Stimulated activated CD8-positive, alpha-beta memory T cell treated with anti-CD3 and anti-CD28 coated beads, Interleukin-12 subunit alpha, Interleukin-12 subunit beta, amount 100 ng/mL, for 1 hour (primary cell): ENCODE results near the gene MCC.

Experiments
- DNase-seq: peaks from one replicate; pipeline ENCODE4 v3.0.0-alpha.2; 2020; ENCODE audit warnings: low read depth

The MCC gene

DNA sequence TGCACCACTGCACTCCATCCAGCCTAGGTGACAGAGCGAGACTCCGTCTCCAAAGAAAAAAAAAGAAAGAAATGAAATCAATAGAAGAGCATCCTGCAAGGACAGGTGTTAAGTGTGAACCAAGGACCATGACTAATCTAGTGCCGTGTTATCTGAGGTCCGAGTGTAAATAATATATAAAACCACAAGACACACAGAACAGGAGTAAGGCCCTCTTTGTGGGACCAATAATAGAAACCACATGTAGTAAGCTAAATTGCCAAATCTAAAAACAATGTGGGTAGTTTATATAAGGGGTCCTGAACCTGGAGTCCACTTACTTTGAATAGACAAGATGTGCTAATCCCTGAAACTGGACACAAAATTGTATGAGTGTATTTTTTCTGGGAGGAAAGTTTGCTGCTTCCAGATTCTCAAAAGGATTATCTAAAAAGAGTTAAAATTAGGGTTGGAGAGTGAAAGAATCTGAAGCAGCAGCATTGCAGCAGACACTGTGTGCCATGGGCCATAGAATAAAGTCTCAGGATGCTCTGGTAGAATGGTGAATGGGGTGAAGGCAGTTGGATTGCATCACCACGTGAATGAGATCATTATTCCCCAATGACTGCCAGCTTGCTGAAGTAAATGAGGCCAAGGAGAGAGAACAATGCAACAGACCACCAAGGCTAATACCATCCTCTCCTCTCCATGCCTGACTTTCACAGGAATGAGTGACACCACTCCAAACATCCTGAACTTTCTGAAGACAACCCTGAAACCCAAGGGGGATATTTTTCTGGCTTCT, 288.9 kb downstream of the MCC start:
- no peak for DNase-seq

DNA sequence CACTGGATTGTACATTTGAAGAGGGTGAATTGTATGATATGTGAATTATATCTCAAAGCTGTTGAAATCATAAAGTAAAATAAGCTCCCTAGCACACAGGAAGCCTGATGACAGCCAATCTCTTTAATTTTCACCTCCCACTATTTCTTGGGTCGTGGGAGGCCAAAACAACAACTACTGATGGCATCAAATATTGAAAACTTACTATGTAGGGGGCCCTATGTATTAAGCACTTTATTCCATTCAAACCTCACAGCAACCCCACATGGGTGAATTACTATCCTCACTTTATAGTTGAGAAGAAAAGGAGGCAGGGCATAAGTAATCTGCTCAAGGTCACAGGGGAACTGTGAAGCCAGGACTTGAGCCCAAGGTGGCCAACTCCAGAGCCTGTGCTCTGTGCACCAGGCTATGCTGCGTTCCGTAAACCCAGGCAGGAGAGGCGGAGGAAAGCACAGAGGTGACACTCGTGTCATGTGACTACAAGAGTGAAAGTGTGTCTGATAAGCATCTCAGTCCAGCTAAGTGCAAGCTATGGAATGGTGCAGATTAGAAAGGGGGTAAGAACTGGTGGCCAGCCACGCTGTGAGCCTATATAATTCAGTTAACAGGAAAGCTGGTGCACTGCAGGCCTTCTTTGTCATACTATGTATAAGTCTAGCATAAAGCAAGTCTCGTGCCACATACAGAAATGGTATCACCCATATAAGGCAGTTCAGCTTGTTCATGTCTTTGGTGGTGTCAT, 290.6 kb downstream of the MCC start:
- DNase-seq, result no peak

DNA sequence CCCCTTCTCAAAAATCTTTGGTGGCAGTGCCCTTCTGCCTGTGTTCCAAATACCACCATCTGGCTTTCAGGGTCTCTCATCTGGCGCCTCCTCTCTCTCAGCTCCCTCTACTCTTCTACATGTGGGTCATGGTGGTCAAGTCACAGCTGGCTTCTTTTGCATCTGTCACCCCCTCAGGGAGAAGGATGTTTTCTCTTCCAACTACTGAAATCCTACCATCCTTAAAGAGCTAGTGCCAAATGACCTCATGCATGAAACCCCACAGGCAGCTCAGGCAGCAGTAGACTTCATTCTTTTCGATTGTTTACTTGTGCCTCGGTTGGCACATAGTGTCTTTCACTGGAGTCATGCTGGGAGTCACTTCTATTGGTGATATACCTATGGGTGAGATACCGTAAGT, 292.5 kb downstream of the MCC start:
- DNase-seq, result no peak

DNA sequence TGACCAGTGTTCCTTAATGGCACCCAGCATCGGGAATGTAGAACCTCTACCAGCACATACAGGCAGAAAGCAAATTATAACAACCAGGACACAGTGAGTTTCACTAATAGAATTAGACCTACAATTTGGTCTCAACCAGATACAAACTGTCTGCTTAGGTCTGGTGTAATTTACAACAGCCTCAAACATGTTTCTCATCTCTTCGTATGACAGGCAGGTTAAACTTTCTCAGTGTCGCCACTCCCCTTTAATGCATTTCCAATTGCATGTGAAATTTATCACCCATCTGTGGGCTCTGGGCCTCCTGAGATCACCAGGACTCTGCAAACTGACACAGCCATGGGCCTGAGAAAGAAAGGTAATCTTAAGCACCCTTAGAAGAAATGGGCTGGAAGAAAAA, 293.0 kb downstream of the MCC start:
- no peak for DNase-seq

DNA sequence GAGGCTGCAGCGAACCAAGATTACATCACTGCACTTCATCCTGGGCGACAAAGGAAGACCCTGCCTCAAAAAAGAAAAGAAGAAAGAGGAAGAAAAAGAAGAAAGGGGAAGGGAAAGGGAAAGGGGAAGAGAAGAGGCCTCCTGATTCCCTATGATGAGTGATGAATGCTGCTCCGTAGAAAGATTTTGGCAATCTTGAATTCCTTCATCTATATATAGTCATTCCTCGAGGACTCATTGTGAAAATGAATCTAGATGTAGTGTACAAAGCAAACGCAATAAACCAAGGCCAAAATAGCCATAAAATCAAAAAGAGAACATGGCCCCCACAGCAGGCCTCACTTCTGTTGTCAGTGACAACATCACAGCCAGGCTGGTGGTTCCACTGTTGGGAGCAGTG, 293.7 kb downstream of the MCC start:
- no peak for DNase-seq

DNA sequence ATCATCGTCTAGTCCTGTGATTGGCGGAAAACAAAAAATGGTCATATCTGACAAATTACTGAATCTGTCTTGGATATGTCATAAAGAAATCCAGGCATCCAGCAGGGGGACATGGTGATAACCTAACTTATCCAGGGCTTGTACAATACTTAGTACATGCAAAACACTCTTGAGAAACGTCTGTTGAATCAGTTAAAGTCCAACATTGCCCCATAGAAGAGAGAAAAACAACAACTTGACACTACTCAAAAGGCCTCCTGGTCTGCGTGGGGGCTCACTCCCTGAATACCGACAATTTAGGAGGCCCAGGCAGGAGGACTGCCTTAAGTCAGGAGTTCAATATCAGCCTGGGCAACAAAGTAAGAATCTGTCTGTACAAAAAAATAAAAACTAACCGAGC, 294.1 kb downstream of the MCC start:
- DNase-seq, result no peak

DNA sequence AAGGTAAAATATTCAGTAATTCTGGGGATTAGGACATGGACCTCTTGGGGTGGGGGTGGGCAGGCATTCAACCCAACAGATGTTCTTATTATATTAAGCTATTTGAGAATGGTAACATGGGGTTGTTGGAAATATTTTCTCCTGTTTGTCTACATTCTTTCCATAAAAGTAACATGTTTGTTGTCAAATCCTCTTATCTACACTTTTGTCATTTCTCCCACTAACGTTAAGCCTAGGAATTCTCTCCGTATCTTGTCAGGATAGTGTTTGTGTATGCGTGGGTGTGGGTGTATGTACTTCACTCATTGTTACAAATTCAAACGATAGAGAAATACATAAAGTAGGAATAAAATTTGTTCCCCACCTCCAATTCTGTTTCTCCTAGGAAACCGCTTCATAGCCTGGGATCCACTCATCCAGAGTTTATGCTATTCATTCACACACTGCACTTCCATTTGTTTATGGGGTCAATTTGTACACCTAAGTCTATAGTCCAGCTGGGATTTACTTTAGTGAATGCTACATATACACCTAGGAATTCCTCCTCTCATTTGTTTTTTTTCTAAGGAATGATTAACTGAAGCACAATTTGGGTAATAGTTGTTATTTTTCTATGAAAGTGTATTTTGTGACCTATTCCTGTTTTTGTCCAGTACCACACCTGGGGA, 294.8 kb downstream of the MCC start:
- no peak for DNase-seq

DNA sequence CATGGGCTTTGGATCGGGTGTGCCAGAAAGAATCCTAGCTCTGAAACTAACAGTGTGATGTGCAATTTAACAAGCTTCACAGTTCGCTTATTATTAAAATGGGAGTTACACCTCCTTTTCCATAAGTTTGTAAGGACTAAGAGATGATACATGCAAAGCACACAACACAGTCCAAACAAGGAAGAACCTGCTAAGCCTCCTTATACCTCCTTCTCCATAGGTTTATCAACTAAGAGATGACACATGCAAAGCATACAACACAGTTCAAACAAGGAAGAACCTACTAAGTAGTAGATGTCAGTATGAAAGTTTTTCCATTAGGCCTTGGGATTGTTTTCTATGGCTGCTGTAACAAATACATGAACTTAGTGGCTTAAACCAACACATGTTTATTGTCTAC, 295.7 kb downstream of the MCC start:
- DNase-seq, result no peak

DNA sequence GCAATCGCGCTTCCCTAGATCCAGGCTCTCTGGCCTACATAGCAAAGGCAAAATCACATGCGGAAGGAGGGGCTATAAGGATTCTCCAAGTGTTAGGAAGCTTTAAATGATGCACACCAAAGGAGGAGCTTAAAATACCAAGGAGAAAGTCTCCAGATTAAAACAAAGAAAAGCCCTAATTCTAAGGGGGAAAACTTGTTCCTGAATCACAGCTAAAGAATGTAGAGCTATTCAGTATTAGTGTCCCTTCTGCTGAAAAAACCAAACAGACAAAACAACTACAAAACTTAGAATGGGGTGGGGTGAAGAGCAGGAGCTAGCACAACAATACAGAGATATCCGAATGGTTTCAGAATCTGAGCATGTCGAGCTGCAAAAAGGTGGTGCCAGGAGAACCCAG, 297.9 kb downstream of the MCC start:
- DNase-seq, result no peak

DNA sequence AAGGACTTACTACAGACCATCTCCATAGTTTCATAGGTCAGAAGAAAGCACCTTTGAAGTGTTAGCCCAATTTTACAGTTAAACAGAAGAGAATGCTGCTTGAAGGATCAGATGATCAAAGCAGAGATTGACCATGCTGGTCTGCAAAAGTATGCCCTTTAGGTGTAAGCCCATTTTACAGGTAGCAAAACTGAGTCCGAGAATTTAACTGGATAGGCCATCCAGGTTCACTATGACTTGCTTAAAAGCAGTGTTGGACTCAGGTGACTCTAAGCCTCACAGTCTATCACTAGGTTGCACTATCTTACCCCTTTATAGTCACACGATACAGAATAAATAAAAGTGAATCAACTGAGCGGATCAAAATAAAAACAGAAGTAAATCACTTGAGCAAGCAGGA, 299.0 kb downstream of the MCC start:
- no peak for DNase-seq

DNA sequence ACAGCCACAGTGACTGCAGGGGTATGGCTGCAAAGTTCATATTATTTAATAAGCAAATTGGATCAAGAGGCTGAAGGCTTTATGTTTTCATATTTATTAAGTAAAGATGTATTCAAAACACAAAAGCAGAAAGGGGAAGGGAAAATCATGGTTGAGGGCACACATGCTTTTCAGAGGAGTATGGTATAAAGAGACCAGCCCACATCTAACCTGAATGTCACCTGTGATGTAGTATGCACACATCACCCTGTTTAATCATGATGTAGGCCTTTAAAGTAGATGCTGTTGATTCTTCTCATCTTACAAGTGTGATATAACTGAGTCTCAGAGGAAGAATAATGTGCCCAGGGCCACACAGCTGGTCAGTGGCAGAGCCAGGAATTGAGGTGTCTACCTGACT, 299.8 kb downstream of the MCC start:
- DNase-seq, result no peak

DNA sequence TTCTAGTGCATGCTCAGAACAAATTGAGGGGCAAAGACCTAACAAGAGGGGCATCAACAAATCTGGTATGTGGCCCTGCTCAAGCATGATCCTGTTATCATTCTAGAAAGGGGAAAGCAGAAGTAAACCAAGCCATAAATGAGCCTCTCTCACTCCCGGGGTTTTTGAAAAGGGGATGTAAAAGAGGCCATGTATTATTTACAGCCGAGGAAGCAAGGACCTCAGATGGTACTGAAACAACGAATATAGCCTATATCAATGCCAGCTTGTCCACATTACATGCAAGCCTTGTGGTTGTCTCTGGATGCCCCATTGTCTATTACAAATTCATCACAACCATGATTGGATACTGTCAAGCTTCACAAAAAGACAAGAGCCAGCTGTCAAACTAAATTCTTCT, 300.3 kb downstream of the MCC start:
- DNase-seq, result no peak

DNA sequence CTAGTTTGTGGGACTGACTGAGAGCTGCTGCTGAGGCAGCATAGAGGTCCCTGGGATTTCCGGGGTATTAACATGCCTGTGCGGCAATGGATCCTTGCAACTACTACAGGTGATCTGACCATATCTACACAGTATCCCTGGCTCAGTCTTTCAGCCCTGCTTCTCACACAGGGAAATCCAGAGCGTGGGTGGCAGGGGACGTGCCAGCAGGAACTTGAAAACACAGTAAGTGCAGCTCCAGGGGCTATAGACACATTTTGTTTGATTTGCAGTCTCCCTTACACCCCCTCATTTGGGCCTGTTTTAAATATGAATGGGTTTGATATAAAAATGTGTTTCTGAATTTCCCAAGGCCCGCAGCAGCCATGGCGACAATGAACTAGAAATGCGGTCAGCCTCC, 302.2 kb downstream of the MCC start:
- DNase-seq, result no peak

DNA sequence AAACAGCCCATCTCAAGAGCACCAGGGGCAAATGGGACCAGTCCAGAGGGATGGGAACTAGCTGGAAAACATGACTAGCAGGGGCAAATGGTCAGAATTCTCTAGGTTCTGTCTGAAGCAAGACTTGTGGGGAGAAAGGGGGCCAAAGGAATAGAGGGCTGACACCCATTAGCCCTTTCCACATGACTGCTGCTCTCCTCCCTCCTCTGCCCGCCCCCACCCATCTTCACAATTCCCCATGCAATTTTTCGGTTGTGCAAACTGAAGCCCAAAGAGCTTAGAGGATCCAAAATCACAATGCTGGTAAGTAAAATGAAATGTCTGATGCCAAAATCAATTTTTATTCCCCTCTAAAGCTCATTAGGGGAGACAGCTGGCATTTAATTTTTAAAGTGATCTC, 304.6 kb downstream of the MCC start:
- no peak for DNase-seq

DNA sequence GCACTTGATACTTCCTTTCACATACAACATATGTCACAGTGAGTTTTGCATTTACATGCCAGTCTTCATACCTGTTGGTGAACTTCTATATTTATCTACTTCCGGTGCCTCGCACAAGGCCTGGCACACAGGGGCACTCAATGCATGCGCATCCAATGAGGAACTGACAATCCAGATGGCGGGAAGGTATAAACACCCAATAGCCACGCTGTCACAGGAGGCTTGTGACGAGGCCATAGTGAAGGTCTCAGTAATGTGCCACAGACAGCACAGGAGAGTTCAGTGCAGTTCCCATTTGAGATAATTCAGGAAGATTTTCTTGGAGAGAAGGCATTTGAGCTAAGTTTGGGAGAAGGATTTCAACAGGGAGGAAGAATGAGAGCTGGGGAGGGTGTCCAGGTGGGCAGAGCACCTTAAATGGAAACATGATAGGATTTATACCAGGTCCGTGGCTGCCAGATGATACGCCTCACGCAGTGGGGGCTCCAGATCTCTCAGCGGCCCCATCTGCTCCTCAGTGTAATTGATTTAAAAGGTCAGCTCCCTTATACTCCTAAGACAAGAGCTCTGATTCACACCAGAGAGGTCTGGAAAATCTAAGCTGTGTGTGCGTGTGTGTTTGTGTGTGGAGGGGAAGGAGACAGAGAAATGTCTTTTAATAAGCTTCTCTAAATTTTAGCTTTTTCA, 305.5 kb downstream of the MCC start:
- DNase-seq, result no peak

DNA sequence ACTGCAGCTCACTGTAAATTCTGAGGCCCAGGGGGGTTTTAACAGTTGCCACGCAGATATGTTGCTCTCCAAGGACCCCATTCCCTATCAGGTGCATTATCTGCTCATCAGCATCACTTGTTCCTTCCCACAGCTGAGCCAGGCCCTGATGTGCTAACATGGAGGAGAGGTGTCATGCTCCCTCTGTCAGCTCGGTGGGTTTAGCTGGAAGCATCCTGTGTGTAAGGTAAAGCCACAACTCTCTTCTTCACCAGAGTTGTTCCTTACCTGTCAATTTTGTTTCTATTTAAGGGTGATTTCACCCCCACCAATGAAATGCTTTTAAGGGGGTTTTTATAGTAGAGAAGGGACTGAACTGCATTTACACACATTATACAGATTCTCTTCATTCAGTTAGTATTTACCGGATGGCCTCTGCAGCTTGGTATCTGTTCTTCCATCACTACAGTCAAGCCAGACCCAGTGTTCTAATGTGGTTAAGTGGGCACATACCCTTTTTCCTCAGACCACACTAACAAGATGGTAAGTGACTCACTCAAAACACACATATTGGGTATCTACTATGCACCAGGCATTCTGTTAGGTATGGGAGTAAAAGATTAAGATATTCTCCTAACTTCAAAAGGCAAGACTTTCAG, 306.3 kb downstream of the MCC start:
- no peak for DNase-seq

DNA sequence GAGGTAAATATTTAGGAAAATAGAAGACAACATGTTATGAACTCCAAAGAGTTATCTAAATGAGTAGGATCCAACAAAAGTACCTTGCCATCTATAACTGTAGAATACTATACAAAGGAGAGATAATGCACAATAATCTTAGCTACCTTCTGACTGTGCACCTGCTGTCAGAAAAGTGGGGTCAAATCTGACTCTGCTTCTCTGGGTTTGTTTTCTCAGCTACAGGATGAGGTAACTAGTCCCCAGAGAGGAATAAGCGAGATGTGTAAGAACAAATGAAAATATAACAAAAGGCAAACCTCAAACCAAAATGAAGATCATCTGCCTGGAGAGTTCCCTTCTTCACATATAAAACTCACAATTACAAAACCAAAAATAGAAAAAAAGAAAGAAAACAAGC, 306.8 kb downstream of the MCC start:
- no peak for DNase-seq

DNA sequence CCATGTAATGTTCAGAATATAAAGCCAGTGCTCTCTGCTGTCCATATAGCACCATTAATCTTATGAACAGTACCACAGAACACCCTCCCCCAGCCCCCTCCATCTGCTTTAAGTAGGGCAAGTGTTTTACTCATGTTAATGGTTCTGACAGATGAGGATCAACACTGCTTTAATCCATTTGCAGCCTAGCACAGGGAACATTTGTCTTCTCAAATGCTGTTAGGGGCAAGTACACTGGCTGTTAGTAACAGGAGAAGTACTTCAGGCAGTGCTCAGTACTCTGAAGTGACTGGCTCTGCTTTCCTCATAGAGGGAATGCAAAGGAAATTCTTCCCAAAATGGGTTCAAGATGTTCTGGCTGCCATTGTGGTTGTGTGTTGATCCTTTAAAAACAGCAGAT, 309.1 kb downstream of the MCC start:
- DNase-seq, result no peak

DNA sequence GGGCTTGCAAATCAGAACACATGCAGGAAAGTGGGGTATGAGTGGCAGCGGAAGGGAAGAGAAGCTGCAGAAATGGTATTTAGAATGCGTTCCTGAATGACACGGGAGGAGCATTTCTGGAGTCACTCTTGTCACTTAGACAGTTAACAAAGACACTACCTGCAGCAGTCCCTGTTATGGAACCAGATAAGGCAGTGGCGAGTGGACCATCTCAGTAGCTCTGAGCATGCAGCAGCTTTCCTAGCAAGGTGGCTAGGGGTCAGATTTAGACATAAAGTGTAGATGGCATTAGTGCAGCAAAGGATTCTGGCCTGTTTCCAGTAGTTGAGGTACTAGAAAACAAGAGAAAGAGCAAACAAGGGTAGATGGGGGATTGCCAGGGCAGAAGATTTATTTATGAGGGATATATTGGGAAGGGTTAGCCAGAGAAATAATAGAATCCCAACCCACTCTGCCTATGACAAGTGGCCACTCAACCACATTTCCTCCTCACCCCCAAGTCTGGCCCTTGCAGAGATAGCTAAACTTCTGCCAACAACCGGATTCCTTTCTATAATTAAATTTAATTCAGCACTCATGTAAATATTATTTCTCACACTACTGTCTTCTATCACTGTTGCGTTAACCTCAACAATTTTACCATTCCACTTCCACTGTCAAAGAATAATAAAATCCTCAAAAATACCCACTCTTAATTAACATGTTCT, 310.0 kb downstream of the MCC start:
- no peak for DNase-seq

DNA sequence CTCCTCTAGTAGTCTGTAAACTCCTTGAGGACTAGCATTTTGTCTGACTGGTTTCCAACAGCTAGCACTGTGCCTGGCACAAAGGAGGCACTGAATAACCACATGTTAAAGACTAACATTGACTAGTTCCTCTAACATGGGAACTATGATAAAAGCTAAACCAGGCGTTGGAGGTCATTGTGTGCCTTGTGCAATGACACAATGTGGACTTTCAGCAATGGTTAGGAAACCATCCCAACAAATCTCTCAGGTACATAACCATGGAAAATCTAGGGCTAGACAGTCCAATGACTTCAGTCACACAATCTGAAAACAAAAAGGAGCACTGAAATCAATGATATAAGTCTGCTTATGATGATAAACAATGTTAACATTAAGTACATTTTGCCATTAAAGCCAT, 311.0 kb downstream of the MCC start:
- DNase-seq, result no peak

DNA sequence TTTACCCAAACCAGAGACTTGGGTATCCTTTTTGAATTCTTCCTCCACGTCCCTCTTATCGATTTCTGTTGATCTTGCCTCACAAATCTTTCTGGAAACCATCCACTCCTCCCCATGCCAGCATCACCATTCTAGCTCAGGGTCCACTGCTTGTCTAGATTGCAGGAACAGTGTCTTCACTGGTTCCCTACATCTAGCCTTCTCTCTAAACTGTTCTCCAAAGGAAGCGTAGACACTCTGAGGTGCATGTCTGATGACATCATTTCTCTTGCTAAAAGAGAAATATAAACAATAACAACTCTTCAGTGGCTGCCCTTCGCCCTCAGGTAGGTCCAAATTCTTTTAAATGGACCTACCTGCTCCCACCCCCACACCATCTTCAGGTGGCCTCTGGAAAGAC, 311.5 kb downstream of the MCC start:
- DNase-seq, result no peak

DNA sequence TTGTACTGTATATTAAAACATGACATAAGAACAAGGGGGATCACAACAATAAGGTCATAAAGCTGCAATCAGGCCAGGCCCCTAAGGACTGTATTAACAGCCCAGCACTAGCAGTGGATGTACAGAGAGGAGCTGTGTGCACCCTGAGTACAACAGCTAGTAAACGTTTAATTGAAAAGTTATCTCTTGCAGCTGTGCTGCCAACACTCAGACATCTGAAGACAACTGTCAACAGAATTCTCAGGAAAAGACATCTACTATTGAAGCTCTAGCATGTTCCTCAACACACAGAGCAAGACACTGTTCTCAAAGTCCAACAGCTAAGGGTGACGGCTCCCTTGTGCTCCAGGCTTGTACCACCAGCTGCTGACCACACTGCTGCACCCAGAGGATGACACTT, 312.1 kb downstream of the MCC start:
- no peak for DNase-seq
